ENCODE results near the gene LRP2. TPM values are rescaled to one million over a fixed set of nuclear protein-coding genes. Genes with fewer than 3 reads are reported as not detected.

Gene LRP2
- polyA plus RNA-seq, 1 of the 3 experiments (the other 2 are of a cell fraction), result not detected

GRCh38 chr2:169119123-169119760, 243.1 kb downstream of the LRP2 start (continued):
- TF ChIP-seq RXRA (IDR thresholded peaks at IDR 0.05; ENCODE audit: borderline replicate concordance, low read depth), result no peak
- TF ChIP-seq EP300 (IDR thresholded peaks at IDR 0.05; ENCODE audit: borderline replicate concordance in 1 of 2, low read depth in 1 of 2, low read length in 1 of 2), result no peak
- no peak for TF ChIP-seq ELF1 (IDR thresholded peaks at IDR 0.05)
- TF ChIP-seq SMC3 (IDR thresholded peaks at IDR 0.05; ENCODE audit: low read depth, low read length), result no peak

DNA sequence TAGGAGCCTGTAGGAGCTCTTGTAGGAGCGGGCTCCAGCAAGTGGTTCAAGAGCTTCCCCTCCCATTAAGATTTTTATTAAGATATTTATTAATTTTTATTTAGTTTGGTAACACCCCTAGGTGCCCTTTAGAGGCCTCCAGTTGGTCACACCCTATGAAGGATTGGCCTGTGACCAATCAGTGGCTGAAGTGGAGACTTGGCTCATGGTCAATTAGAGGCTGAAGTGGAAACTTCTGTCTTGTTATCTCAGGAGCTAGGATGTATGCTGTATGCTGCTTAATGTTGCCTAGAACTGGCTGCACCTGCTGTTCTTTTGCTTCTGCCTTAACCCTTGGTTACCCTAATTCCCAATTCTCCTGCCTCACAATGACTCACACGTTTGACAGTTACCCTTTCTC, 244.3 kb downstream of the LRP2 start:
- ChIA-PET CTCF (interaction anchor here (1.7 to 3.2 kb wide), 5 partner anchors 8 to 25 kb away, joined by 4 to 19 read pairs (median 14); no protein-coding TSS in a partner anchor), POLR2A (no interaction called here)
- no peaks in the 10 kb centered on the region for H3K79me2 ChIP-seq (ENCODE audit: insufficient read depth)
- no peaks in the 10 kb centered on the region for H3K9me3 ChIP-seq
- no peaks in the 10 kb centered on the region for H3K9me2 ChIP-seq
- no peaks in the 10 kb centered on the region for H4K20me1 ChIP-seq (ENCODE audit: insufficient read depth)
- 14% methylated on average over 2 of the region's 2 CpGs for WGBS (ENCODE audit: low lambda C conversion rate)
- H3K27me3 ChIP-seq (ENCODE audit: insufficient read depth), result no peaks in the 10 kb centered on the region
- no peak for DNase-seq
- TF ChIP-seq SIN3A (IDR thresholded peaks at IDR 0.05; ENCODE audit: borderline replicate concordance, low read depth, low read length) (no peak), RFX5 (IDR thresholded peaks at IDR 0.05; ENCODE audit: low read length) (no peak), NFIC (IDR thresholded peaks at IDR 0.05; ENCODE audit: borderline replicate concordance) (no peak), YY1 (IDR thresholded peaks at IDR 0.05; ENCODE audit: low read depth) (no peak), MAX (IDR thresholded peaks at IDR 0.05; ENCODE audit: low read depth) (no peak), RCOR1 (IDR thresholded peaks at IDR 0.05; ENCODE audit: low read length) (no peak), JUND (IDR thresholded peaks at IDR 0.05) (no peak), RXRA (IDR thresholded peaks at IDR 0.05; ENCODE audit: borderline replicate concordance, low read depth) (no peak), MXI1 (IDR thresholded peaks at IDR 0.05; ENCODE audit: low read depth, low read length) (no peak), TCF12 (IDR thresholded peaks at IDR 0.05) (no peak), FOXJ3 (CRISPR knock-in tag; IDR thresholded peaks at IDR 0.05) (no peak)
- TF ChIP-seq, protein P1, sequence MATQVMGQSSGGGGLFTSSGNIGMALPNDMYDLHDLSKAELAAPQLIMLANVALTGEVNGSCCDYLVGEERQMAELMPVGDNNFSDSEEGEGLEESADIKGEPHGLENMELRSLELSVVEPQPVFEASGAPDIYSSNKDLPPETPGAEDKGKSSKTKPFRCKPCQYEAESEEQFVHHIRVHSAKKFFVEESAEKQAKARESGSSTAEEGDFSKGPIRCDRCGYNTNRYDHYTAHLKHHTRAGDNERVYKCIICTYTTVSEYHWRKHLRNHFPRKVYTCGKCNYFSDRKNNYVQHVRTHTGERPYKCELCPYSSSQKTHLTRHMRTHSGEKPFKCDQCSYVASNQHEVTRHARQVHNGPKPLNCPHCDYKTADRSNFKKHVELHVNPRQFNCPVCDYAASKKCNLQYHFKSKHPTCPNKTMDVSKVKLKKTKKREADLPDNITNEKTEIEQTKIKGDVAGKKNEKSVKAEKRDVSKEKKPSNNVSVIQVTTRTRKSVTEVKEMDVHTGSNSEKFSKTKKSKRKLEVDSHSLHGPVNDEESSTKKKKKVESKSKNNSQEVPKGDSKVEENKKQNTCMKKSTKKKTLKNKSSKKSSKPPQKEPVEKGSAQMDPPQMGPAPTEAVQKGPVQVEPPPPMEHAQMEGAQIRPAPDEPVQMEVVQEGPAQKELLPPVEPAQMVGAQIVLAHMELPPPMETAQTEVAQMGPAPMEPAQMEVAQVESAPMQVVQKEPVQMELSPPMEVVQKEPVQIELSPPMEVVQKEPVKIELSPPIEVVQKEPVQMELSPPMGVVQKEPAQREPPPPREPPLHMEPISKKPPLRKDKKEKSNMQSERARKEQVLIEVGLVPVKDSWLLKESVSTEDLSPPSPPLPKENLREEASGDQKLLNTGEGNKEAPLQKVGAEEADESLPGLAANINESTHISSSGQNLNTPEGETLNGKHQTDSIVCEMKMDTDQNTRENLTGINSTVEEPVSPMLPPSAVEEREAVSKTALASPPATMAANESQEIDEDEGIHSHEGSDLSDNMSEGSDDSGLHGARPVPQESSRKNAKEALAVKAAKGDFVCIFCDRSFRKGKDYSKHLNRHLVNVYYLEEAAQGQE (IDR thresholded peaks at IDR 0.05; ENCODE audit: low read depth, low read length), result no peak
- no peak overlapping the region for H3K4me2 ChIP-seq
- H3F3A ChIP-seq (replicated peaks; ENCODE audit: insufficient read depth), result no peaks in the 10 kb centered on the region
- H3K9ac ChIP-seq, result no peak overlapping the region
- no peaks in the 10 kb centered on the region for H3K4me1 ChIP-seq (ENCODE audit: control insufficient read depth in 1 of 2, insufficient read depth in 2 of 2, low read depth in 1 of 2, low read length in 1 of 2)
- H3K36me3 ChIP-seq (replicated peaks in 1 of 2; ENCODE audit: control insufficient read depth in 1 of 2, insufficient read depth in 2 of 2, low read length in 1 of 2), result no peaks in the 10 kb centered on the region
- no peak overlapping the region for H3K4me3 ChIP-seq (ENCODE audit: low read depth in 2 of 2, low read length in 1 of 2)
- H2AFZ ChIP-seq (ENCODE audit: low read depth), result no peak overlapping the region
- no peak overlapping the region for H3K27ac ChIP-seq (ENCODE audit: low read depth in 2 of 2, low read length in 1 of 2)
